Peyer's patch (tissue), 4 donors: ENCODE measurements around the gene CGNL1.

Experiments
- CTCF ChIP-seq, 6 experiments: fragments of 450-650 bp in 4 of 6; fragments of 200-600 bp in 2 of 6; sonication (generic) in 1 of 6; IDR thresholded peaks; one replicate each; pipeline ENCODE4 v1.5.1; 2017 to 2019; ENCODE audit warnings: antibody characterized with exemption in 6 of 6, mild to moderate bottlenecking in 3 of 6, moderate library complexity in 1 of 6
- POLR2A ChIP-seq, 2 donors: fragments of 450-650 bp; IDR thresholded peaks; one replicate each; pipeline ENCODE4 v1.5.1; 2017; ENCODE audit warnings: antibody characterized with exemption in 2 of 2, mild to moderate bottlenecking in 2 of 2, moderate library complexity in 2 of 2

GRCh38 chr15:57495554-57496165 lies 119.4 kb downstream of the CGNL1 start:
- TF ChIP-seq POLR2A (IDR thresholded peaks at IDR 0.05) (no peak), CTCF (IDR thresholded peaks at IDR 0.05) (no peak)
